Measurements from ENCODE around the gene COQ6.

- TF ChIP-seq EZH2 (IDR thresholded peaks at IDR 0.05; ENCODE audit: borderline replicate concordance, low read length), result no peak
- TF ChIP-seq, protein P1, sequence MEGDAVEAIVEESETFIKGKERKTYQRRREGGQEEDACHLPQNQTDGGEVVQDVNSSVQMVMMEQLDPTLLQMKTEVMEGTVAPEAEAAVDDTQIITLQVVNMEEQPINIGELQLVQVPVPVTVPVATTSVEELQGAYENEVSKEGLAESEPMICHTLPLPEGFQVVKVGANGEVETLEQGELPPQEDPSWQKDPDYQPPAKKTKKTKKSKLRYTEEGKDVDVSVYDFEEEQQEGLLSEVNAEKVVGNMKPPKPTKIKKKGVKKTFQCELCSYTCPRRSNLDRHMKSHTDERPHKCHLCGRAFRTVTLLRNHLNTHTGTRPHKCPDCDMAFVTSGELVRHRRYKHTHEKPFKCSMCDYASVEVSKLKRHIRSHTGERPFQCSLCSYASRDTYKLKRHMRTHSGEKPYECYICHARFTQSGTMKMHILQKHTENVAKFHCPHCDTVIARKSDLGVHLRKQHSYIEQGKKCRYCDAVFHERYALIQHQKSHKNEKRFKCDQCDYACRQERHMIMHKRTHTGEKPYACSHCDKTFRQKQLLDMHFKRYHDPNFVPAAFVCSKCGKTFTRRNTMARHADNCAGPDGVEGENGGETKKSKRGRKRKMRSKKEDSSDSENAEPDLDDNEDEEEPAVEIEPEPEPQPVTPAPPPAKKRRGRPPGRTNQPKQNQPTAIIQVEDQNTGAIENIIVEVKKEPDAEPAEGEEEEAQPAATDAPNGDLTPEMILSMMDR (conservative IDR thresholded peaks at IDR 0.05 in 1 of 2, IDR thresholded peaks at IDR 0.05 in 1 of 2; ENCODE audit: extremely low read depth in 1 of 2, insufficient read depth in 1 of 2, low read depth in 1 of 2, low read length in 2 of 2), result no peak
Measured at GRCh38 chr14:73991092-73991491, 41.0 kb downstream of the COQ6 start.
